Bronchial epithelial cell (primary cell): ENCODE measurements around the gene RALGPS1. TPM values are rescaled to one million over a fixed set of nuclear protein-coding genes. Genes with fewer than 3 reads are reported as not detected.
A peak's percentile ranks its signal among the peaks of the same experiment; 100 is the strongest.

Experiments used
- DNase-seq: peaks from one replicate; pipeline ENCODE4 v3.0.0-alpha.2; 2010; ENCODE audit warnings: low read depth
- FAIRE-seq: peaks from 2 replicates; lab custom pipeline; 2011; peaks lifted over from hg19 to GRCh38; lab: Jason Lieb, UNC
- H3K27me3 ChIP-seq: 2 replicates; pipeline ENCODE4 v1.5.1; 2011; ENCODE audit warnings: low read length; ENCODE audit not compliant: control insufficient read depth, insufficient read depth
- H3K36me3 ChIP-seq: 2 replicates; pipeline ENCODE4 v1.5.1; 2011; ENCODE audit warnings: low read length; ENCODE audit not compliant: control insufficient read depth, insufficient read depth
- H3K4me3 ChIP-seq: 2 replicates; pipeline ENCODE4 v1.5.1; 2011; ENCODE audit warnings: mild to moderate bottlenecking, low read depth, low read length, control low read depth
- total RNA-seq: library from RNA; depleted of rRNA; stranded (reverse); fragments of >200 nt; gene quantifications from 2 replicates; pipeline ENCODE4 v1.2.1, GENCODE V29; 2014
- TF ChIP-seq, protein P1 (sequence below): IDR thresholded peaks from 2 replicates; pipeline ENCODE4 v1.5.1; 2011; ENCODE audit warnings: mild to moderate bottlenecking, moderate library complexity, low read length, control low read depth, inconsistent platforms; ENCODE audit not compliant: insufficient read depth, severe bottlenecking

The RALGPS1 gene
- total RNA-seq, 1 donor from 2014 or later: 3.2 TPM

DNA sequence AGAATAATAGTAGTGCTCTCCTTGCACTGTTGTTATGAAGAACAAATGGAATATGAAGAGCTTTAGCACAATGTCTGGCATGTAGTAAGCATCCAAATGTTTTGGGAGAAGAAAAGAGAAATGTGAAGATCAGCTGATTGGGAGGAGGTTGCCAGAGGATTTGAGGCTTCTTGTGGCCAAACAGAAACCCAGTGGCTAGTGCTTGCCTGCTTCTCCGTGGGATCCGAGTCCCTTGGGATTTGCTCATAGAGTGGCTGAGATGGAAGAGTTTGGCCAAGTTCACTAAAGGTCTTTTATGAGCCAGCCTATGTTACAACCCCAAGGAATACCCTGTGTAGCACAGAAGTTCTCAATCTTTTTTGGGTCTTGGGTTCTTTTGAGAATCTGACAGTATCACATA, 121.9 kb downstream of the RALGPS1 start:
- TF ChIP-seq, protein P1, sequence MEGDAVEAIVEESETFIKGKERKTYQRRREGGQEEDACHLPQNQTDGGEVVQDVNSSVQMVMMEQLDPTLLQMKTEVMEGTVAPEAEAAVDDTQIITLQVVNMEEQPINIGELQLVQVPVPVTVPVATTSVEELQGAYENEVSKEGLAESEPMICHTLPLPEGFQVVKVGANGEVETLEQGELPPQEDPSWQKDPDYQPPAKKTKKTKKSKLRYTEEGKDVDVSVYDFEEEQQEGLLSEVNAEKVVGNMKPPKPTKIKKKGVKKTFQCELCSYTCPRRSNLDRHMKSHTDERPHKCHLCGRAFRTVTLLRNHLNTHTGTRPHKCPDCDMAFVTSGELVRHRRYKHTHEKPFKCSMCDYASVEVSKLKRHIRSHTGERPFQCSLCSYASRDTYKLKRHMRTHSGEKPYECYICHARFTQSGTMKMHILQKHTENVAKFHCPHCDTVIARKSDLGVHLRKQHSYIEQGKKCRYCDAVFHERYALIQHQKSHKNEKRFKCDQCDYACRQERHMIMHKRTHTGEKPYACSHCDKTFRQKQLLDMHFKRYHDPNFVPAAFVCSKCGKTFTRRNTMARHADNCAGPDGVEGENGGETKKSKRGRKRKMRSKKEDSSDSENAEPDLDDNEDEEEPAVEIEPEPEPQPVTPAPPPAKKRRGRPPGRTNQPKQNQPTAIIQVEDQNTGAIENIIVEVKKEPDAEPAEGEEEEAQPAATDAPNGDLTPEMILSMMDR: no peak
- H3K4me3 ChIP-seq: no peak overlapping the region
- no peak for DNase-seq
- no peaks in the 10 kb centered on the region for H3K27me3 ChIP-seq
- no peak for FAIRE-seq
- H3K36me3 ChIP-seq: no peaks in the 10 kb centered on the region

DNA sequence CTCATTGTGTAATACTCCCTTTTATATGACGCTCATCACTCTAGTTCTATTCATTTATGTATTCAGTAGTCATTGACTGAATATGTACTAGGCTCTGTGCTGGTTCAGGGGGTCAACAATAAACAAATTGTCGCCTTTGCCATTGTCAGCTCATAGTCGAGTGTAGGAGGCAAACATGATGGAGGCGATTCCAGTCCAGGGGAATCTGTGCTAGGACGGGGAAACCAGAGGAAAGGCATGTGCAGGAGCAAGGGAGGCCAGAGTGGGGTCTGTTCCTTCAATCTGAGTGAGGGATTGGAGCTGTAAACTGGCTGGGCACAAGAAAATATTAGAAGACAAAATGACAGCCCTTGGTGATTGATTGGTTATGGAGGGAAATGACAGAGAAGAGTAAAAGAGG, 123.9 kb downstream of the RALGPS1 start:
- Histone ChIP-seq H3K27me3 (no peaks in the 10 kb centered on the region), H3K4me3 (no peak overlapping the region), H3K36me3 (no peaks in the 10 kb centered on the region)
- DNase-seq: no peak
- no peak for FAIRE-seq
- TF ChIP-seq, protein P1: no peak

DNA sequence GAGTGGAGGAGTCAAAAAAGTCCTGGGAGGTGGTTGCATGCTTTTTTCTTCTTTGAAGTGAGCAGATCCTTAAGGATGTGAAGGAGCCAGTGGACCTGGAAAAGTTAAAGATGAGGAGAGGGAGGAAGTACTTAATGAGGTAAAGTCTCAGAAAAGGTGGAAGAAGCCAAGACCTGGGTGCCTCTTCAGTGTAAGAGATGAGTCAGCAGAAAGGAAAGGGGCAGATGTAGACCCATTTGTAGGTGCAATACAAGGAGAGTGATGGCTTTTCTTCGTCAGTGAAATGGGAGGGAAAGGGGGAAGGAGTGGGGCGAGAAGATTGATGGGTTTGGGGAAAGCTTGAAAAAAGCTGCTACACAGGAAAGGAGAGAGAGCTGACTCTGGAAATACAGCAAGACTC, 124.9 kb downstream of the RALGPS1 start:
- TF ChIP-seq, protein P1: no peak
- no peak for DNase-seq

DNA sequence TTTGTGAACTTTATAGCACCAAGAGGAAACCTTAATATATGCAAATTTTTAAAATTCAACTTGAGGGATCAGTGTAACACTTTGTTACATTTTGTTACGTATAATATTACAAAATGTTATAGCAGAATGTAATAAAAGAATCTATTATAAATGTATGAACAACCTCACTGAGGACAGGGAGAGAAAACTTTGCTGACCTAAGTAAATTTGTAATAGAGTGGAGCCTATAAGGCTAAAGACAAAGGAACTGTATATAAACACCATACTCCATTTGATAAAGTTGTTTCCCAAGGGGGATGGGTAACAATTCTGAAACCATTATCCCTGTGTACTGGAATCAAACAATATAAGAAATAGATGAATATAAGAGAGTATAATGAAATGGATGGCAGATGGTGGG, 130.6 kb downstream of the RALGPS1 start:
- Histone ChIP-seq H3K4me3 (no peak overlapping the region), H3K27me3 (no peaks in the 10 kb centered on the region), H3K36me3 (no peaks in the 10 kb centered on the region)
- no peak for DNase-seq
- TF ChIP-seq, protein P1: no peak
- FAIRE-seq: no peak

More for the DNA sequence above, 124.9 kb downstream of the RALGPS1 start:
- H3K4me3 ChIP-seq: no peak overlapping the region
- no peaks in the 10 kb centered on the region for H3K27me3 ChIP-seq
- H3K36me3 ChIP-seq: no peaks in the 10 kb centered on the region
- no peak for FAIRE-seq

DNA sequence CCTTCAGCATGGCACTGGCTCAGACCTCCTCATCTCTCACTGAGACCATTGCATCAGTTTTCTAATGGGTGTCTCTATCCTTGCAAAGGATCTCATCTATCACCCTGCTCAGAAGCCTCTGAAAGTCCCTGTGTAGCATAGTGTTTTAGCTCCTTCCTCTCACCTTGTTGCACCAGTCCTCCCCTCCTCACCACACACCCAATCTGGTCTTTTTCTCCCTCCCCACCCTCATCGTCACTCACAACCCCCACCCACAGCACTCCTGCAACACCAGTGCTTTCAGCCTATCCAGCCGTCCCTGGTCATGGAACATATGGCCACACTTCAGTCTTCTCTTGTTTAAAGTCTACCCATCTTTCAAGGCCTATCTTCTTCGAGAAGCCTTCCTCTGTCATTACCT, 133.4 kb downstream of the RALGPS1 start:
- FAIRE-seq (no peak), DNase-seq (no peak)
- TF ChIP-seq, protein P1: no peak

DNA sequence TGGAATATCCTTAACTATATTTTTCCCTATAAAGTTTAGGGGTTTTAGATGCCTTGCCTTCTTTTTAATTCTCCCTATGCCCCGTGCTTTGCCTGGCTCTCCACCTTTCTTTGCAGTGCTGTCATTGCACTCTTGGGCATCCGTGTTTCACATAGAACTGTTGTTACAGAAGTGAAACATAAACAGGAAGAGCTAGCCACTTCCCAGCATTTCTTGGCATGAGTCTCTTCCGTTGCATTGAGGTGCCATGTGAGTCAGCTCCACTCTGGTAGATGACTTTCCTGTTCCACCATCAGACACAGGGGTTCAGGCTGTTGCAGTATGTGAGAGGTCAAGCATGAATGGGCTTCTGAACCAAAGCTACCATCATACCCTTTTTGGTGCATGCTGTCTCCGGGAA, 134.5 kb downstream of the RALGPS1 start:
- no peaks in the 10 kb centered on the region for H3K27me3 ChIP-seq
- TF ChIP-seq, protein P1: peak; percentile 15
- H3K4me3 ChIP-seq: no peak overlapping the region
- FAIRE-seq (peak; percentile 88), DNase-seq (peak; percentile 96)
- no peaks in the 10 kb centered on the region for H3K36me3 ChIP-seq

More for the DNA sequence above, 133.4 kb downstream of the RALGPS1 start:
- no peaks in the 10 kb centered on the region for H3K27me3 ChIP-seq
- H3K36me3 ChIP-seq: no peaks in the 10 kb centered on the region
- no peak overlapping the region for H3K4me3 ChIP-seq
